Activated T-helper 2 cell treated with anti-CD3 and anti-CD28 coated beads, Interferon-gamma antibody, Interleukin-2, Interleukin-4, amounts not matched to agents 10 μg/mL and 5 μg/mL and 100 μg/mL, durations not matched to agents 14 hours and 24 hours and 36 hours (primary cell): ENCODE results near the gene SNRPA. TPM values are rescaled to one million over a fixed set of nuclear protein-coding genes. Genes with fewer than 3 reads are reported as not detected.

Experiments used
- DNase-seq: peaks from one replicate; pipeline ENCODE4 v3.0.0; 2021; ENCODE audit warnings: low spot score
- H3K27ac Mint-ChIP-seq: one replicate; pipeline ENCODE4 v1.8.0; 2021; ENCODE audit warnings: mixed read lengths
- H3K27me3 Mint-ChIP-seq: one replicate; pipeline ENCODE4 v1.8.0; 2021; ENCODE audit warnings: low read depth, mixed read lengths
- H3K36me3 Mint-ChIP-seq: one replicate; pipeline ENCODE4 v1.8.0; 2021; ENCODE audit warnings: low read depth, mixed read lengths
- H3K4me1 Mint-ChIP-seq: one replicate; pipeline ENCODE4 v1.8.0; 2021; ENCODE audit warnings: low read depth, mixed read lengths
- H3K4me3 Mint-ChIP-seq: one replicate; pipeline ENCODE4 v1.8.0; 2021; ENCODE audit warnings: low read depth, mild to moderate bottlenecking, moderate library complexity, mixed read lengths
- H3K9me3 Mint-ChIP-seq: one replicate; pipeline ENCODE4 v1.8.0; 2021; ENCODE audit warnings: mixed read lengths
- intact Hi-C: fragments of 100-400 bp; cut with micrococcal nuclease; formaldehyde crosslinking; loops from one replicate; pipeline ENCODE4 v1.15.1; 2023
- total RNA-seq: library from RNA; stranded (reverse); gene quantifications from 2 replicates; pipeline ENCODE4 v1.2.3, GENCODE V29; 2022

The SNRPA gene
- total RNA-seq, 1 donor from 2014 or later, result 257 TPM

DNA sequence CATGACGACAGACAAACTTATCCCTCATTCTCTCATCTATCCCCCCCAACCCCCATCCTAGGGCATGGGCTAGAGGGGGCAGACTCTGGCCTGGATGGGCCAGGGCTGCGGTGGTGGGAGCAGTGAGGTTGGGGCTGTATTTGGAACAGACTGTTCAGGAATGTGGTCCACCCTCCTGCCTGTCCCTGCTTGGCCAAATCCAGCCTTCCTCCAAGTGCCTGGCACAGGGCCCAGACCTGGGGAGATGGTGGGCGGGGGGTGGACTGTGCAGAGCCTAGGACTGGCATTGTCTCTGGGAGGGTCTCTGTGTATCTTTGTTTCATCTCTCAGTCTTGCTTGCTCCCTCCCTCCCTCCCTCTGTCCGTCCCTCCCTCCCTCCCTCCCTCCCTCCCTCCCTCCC, 62.2 kb downstream of the SNRPA start:
- Mint-ChIP-seq H3K27me3 (peaks cover 32% of the 10 kb centered on the region), H3K4me1 (peaks cover 18% of the 10 kb centered on the region), H3K36me3 (peaks cover 19% of the 10 kb centered on the region), H3K4me3 (no peak overlapping the region), H3K9me3 (no peaks in the 10 kb centered on the region), H3K27ac (no peak overlapping the region)
- DNase-seq, result no peak
- intact Hi-C loops, result no loop called here

Other genes with a start within 250 kb of the SNRPA start
- 125 and 136 TPM in 2 replicates for gene SHKBP1, start 174.3 kb upstream of the SNRPA start, total RNA-seq
- gene LTBP4, start 149.8 kb upstream of the SNRPA start, total RNA-seq, result 101 and 104 TPM in 2 replicates
- gene NUMBL, start 60.6 kb upstream of the SNRPA start, total RNA-seq, result 18.0 and 27.0 TPM in 2 replicates
- 33.5 and 36.7 TPM in 2 replicates for gene COQ8B, start 34.3 kb upstream of the SNRPA start, total RNA-seq
- 7.4 and 8.4 TPM in 2 replicates for gene ITPKC, start 34.1 kb upstream of the SNRPA start, total RNA-seq
- 13.2 and 14.2 TPM in 2 replicates for gene ACTMAP, start 726 bp upstream of the SNRPA start, total RNA-seq
- gene MIA, start 24.3 kb downstream of the SNRPA start, total RNA-seq, result 0.69 TPM in 1 of 2 replicates, not detected in the other
- 50.1 and 50.4 TPM in 2 replicates for gene RAB4B, start 27.0 kb downstream of the SNRPA start, total RNA-seq
- gene EGLN2, start 48.0 kb downstream of the SNRPA start, total RNA-seq, result 98.5 and 104 TPM in 2 replicates
- gene CYP2A6, start 99.2 kb downstream of the SNRPA start, total RNA-seq, result not detected in 2 replicates
- not detected in 2 replicates for gene CYP2A7, start 131.0 kb downstream of the SNRPA start, total RNA-seq
- gene CYP2B6, start 240.1 kb downstream of the SNRPA start, total RNA-seq, result not detected in 2 replicates